Glutamatergic neuron (in vitro differentiated cells): ENCODE data around the gene NUCB1. TPM values are rescaled to one million over a fixed set of nuclear protein-coding genes. Genes with fewer than 3 reads are reported as not detected.

Experiments
- DNase-seq: peaks from one replicate; pipeline ENCODE4 v3.0.0; 2022
- H3K27ac Mint-ChIP-seq: one replicate; pipeline ENCODE4 v1.8.0; 2020; ENCODE audit warnings: mild to moderate bottlenecking, mixed read lengths, inconsistent platforms; ENCODE audit not compliant: unreplicated experiment
- H3K27me3 Mint-ChIP-seq: one replicate; pipeline ENCODE4 v1.8.0; 2020; ENCODE audit warnings: mild to moderate bottlenecking, moderate library complexity, mixed read lengths, inconsistent platforms; ENCODE audit not compliant: unreplicated experiment
- H3K36me3 Mint-ChIP-seq: one replicate; pipeline ENCODE4 v1.8.0; 2020; ENCODE audit warnings: mild to moderate bottlenecking, mixed read lengths, inconsistent platforms; ENCODE audit not compliant: unreplicated experiment
- H3K4me1 Mint-ChIP-seq: one replicate; pipeline ENCODE4 v1.8.0; 2020; ENCODE audit warnings: mild to moderate bottlenecking, low read depth, mixed read lengths, inconsistent platforms; ENCODE audit not compliant: unreplicated experiment
- H3K4me3 Mint-ChIP-seq: one replicate; pipeline ENCODE4 v1.8.0; 2020; ENCODE audit warnings: mild to moderate bottlenecking, mixed read lengths, inconsistent platforms; ENCODE audit not compliant: unreplicated experiment
- H3K9me3 Mint-ChIP-seq: one replicate; pipeline ENCODE4 v1.8.0; 2020; ENCODE audit warnings: mild to moderate bottlenecking, moderate library complexity, mixed read lengths, inconsistent platforms; ENCODE audit not compliant: unreplicated experiment
- CTCF ChIP-seq: fragments of 200-600 bp; sonication (generic); IDR thresholded peaks from one replicate; pipeline ENCODE4 v1.5.0; 2021; ENCODE audit not compliant: partially characterized antibody, unreplicated experiment
- total RNA-seq: library from RNA; stranded (reverse); fragmentation: NEBNext Ultra II Directional; extraction: Animal tissue kit (Norgen Biotek cat#: 25700); gene quantifications from one replicate; pipeline ENCODE4 v1.2.1, GENCODE V29; 2021; ENCODE audit not compliant: unreplicated experiment

Gene NUCB1
- total RNA-seq, 1 donor from 2014 or later = 115 TPM

DNA sequence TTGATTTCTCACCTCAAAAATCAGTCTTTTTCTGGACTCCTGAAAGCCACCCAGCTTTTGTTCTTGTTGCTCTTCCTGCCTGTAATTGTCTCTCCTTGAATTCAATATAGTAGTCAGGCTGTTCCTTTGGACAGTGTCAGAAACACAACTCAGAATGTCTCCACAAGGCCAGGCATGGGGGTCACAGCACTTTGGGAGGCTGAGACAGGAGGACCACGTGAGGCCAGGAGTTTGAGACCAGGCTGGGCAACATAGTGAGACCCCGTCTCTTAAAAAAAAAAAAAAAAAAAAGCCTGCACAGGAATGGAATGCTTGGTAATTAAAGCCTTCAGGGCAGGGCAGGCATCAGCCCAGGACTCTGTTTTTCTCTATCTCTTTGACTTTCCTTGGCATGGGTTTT, 45.7 kb downstream of the NUCB1 start:
- peaks cover 5% of the 10 kb centered on the region for H3K4me1 Mint-ChIP-seq
- peaks cover 8% of the 10 kb centered on the region for H3K27me3 Mint-ChIP-seq
- no peak for DNase-seq
- no peaks in the 10 kb centered on the region for H3K36me3 Mint-ChIP-seq
- H3K27ac Mint-ChIP-seq = no peak overlapping the region
- TF ChIP-seq CTCF = no peak
- peaks cover 6% of the 10 kb centered on the region for H3K9me3 Mint-ChIP-seq
- no peak overlapping the region for H3K4me3 Mint-ChIP-seq

DNA sequence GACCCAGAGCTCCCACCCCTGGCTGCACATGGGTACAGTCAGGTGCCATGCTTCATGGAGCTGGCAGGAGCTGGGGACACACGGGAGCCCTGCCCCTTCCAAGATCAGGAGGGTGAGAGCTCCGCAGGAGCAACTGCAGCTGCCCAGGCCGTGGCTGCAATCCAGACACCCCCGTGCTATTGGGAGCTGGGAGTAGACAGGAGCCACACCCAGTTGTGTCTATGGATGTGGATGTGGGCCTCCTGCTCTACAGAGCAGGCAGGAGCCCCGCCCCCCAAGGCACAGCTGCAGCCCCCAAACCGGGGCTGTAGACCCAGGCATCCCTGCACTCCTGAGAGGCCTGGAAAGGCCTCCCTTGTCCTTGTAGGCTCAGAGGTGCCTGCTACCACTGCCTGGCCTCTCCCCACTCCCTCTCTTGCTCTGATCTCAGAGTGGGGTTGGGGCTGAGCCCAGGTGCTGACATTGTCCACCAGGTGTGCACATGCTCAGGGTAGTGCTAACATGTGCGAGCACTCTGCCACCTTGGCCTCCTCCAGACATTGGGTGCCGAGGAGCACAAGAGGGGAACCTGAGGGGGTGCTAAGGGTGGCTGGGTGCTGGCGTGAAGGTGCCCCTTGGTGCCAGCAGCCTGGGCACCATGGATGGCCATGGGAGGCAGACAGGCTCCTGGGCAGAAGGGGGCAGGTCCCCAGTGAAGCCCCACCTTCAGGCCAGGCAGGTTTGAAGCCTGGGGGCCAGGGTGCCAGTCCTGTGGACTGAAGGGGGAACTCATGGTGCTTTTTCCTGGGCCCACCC, 46.5 kb downstream of the NUCB1 start:
- peaks cover 8% of the 10 kb centered on the region for H3K27me3 Mint-ChIP-seq
- H3K4me3 Mint-ChIP-seq = no peak overlapping the region
- TF ChIP-seq CTCF = no peak
- no peaks in the 10 kb centered on the region for H3K36me3 Mint-ChIP-seq
- peaks cover 6% of the 10 kb centered on the region for H3K9me3 Mint-ChIP-seq
- no peak overlapping the region for H3K27ac Mint-ChIP-seq
- peaks cover 5% of the 10 kb centered on the region for H3K4me1 Mint-ChIP-seq
- DNase-seq = no peak

DNA sequence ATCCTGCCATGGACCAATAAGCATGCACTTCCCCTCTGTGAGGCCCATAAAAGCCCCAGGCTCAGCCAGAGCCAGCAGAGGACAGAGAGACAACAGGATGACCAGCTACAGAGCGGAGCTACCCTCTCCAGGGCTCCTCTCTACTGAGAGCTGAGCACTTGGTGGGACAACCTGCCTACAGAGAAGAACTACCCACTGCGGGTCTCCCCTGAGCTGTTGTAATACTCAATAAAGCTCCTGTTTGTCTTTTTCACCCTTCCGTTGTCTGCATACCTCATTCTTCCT, 47.1 kb downstream of the NUCB1 start:
- TF ChIP-seq CTCF = no peak
- no peak for DNase-seq
- Mint-ChIP-seq H3K36me3 (no peaks in the 10 kb centered on the region), H3K4me1 (peaks cover 5% of the 10 kb centered on the region), H3K9me3 (peaks cover 5% of the 10 kb centered on the region), H3K27me3 (peaks cover 7% of the 10 kb centered on the region), H3K27ac (no peak overlapping the region), H3K4me3 (no peak overlapping the region)

GRCh38 chr19:48950159-48950558, 50.0 kb downstream of the NUCB1 start:
- DNase-seq = no peak
- Mint-ChIP-seq H3K4me3 (no peak overlapping the region), H3K27ac (peak overlapping the region; percentile 15), H3K4me1 (peaks cover 7% of the 10 kb centered on the region), H3K27me3 (peaks cover 6% of the 10 kb centered on the region), H3K36me3 (no peaks in the 10 kb centered on the region), H3K9me3 (peaks cover 6% of the 10 kb centered on the region)
- TF ChIP-seq CTCF = no peak

DNA sequence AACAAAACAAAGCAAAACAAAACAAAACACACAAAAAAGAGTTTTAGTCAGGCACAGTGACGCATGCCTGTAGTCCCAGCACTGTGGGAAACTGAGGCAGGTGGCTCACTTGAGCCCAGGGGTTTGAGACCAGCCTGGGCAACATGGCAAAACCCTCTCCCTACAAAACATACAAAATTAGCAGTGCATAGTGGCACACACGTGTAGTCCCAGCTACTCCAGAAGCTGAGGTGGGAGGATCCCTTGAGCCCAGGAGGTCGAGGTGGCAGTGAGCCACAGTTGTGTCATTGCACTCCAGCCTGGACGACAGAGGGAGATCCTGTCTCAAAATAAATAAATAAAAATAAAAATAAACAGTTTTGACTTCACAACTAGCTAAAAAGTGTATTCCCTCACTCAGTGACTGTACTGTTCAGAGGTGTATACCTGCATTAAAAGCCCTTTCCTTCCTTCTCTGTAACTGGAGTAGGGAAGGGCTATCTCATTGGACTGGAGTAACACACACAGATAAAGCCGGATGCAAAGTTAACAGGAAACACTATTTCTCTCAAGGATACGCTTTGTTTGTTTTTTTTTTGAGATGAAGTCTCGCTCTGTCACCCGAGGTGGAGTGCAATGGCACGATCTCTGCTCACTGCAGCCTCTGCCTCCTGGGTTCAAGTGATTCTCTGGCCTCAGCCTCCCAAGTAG, 50.9 kb downstream of the NUCB1 start:
- no peak for TF ChIP-seq CTCF
- Mint-ChIP-seq H3K9me3 (peaks cover 8% of the 10 kb centered on the region), H3K4me1 (peaks cover 12% of the 10 kb centered on the region), H3K36me3 (no peaks in the 10 kb centered on the region), H3K4me3 (no peak overlapping the region), H3K27ac (no peak overlapping the region), H3K27me3 (peaks cover 6% of the 10 kb centered on the region)
- DNase-seq = no peak
